Mesenchymal stem cell (in vitro differentiated cells and primary cell): ENCODE data around the gene PPP2R3C.

Source experiments
- DNase-seq: peaks from one replicate; pipeline ENCODE4 v3.0.0-alpha.2; 2013
- H2AFZ ChIP-seq: one replicate; pipeline ENCODE4 v1.6.1; 2013; ENCODE audit warnings: low read depth, mild to moderate bottlenecking, control low read depth, inconsistent platforms, low read length, moderate library complexity
- H2AK5ac ChIP-seq: 2 replicates; pipeline ENCODE4 v1.6.1; 2013; ENCODE audit warnings: low read length, moderate library complexity, mild to moderate bottlenecking, inconsistent platforms; ENCODE audit not compliant: severe bottlenecking
- H2BK120ac ChIP-seq: one replicate; pipeline ENCODE4 v1.6.1; 2013; ENCODE audit warnings: low read depth, mild to moderate bottlenecking, inconsistent platforms, low read length, moderate library complexity
- H2BK12ac ChIP-seq, 2 experiments: one replicate each; pipeline ENCODE4 v1.6.1; 2013; ENCODE audit warnings: inconsistent platforms in 2 of 2, low read length in 2 of 2, mild to moderate bottlenecking in 2 of 2, moderate library complexity in 2 of 2, control low read depth in 1 of 2
- H2BK15ac ChIP-seq: one replicate; pipeline ENCODE4 v1.6.1; 2013; ENCODE audit warnings: mild to moderate bottlenecking, low read depth, inconsistent platforms; ENCODE audit not compliant: poor library complexity, severe bottlenecking
- H2BK5ac ChIP-seq: 2 replicates; pipeline ENCODE4 v1.6.1; 2013; ENCODE audit warnings: low read depth, mild to moderate bottlenecking, low read length, control low read depth, inconsistent platforms; ENCODE audit not compliant: poor library complexity, severe bottlenecking
- H3K14ac ChIP-seq, 2 experiments: one replicate each; pipeline ENCODE4 v1.6.1; 2013; ENCODE audit warnings: inconsistent platforms in 2 of 2, low read length in 2 of 2, control low read depth in 1 of 2, mild to moderate bottlenecking in 1 of 2, moderate library complexity in 1 of 2
- H3K18ac ChIP-seq, 2 experiments: one replicate each; pipeline ENCODE4 v1.6.1; 2013; ENCODE audit warnings: inconsistent platforms in 2 of 2, low read length in 2 of 2, control low read depth in 1 of 2, low read depth in 1 of 2, mild to moderate bottlenecking in 1 of 2
- H3K23ac ChIP-seq, 2 experiments: one replicate each; pipeline ENCODE4 v1.6.1; 2013; ENCODE audit warnings: inconsistent platforms in 2 of 2, low read length in 2 of 2, mild to moderate bottlenecking in 2 of 2, moderate library complexity in 2 of 2, control low read depth in 1 of 2
- H3K27ac ChIP-seq: 2 replicates; pipeline ENCODE4 v1.5.1; 2013; ENCODE audit warnings: mild to moderate bottlenecking, moderate library complexity, low read length, control low read depth, inconsistent platforms; ENCODE audit not compliant: poor library complexity, severe bottlenecking
- H3K27me3 ChIP-seq, 2 experiments: 2 replicates each; pipeline versions ENCODE4 v1.6.1 to v1.7.0; 2013; ENCODE audit warnings: low read length in 2 of 2, mild to moderate bottlenecking in 2 of 2, moderate library complexity in 2 of 2, control low read depth in 1 of 2, inconsistent platforms in 1 of 2; ENCODE audit not compliant: control insufficient read depth in 1 of 2, insufficient read depth in 1 of 2
- H3K36me3 ChIP-seq, 2 experiments: 2 replicates each; pipeline versions ENCODE4 v1.6.1 to v1.7.0; 2013; ENCODE audit warnings: low read length in 2 of 2, control low read depth in 1 of 2, inconsistent platforms in 1 of 2, low read depth in 1 of 2, mild to moderate bottlenecking in 1 of 2; ENCODE audit not compliant: insufficient read depth in 2 of 2, control insufficient read depth in 1 of 2
- H3K4ac ChIP-seq, 2 experiments: one replicate each; pipeline ENCODE4 v1.6.1; 2013; ENCODE audit warnings: inconsistent platforms in 2 of 2, low read length in 2 of 2, mild to moderate bottlenecking in 2 of 2, moderate library complexity in 2 of 2, control low read depth in 1 of 2, low read depth in 1 of 2
- H3K4me1 ChIP-seq: 2 replicates; pipeline ENCODE4 v1.6.1; 2013; ENCODE audit warnings: low read depth, low read length, control low read depth; ENCODE audit not compliant: control insufficient read depth, insufficient read depth
- H3K4me2 ChIP-seq: 2 replicates; pipeline ENCODE4 v1.6.1; 2013; ENCODE audit warnings: low read length, mild to moderate bottlenecking, inconsistent platforms; ENCODE audit not compliant: poor library complexity, severe bottlenecking
- H3K4me3 ChIP-seq, 2 experiments: 2 replicates each; pipeline versions ENCODE4 v1.5.1 to v1.7.0; 2013; ENCODE audit warnings: low read length in 2 of 2, mild to moderate bottlenecking in 2 of 2, control low read depth in 1 of 2, low read depth in 1 of 2; ENCODE audit not compliant: insufficient read depth in 1 of 2
- H3K79me1 ChIP-seq: replicated peaks from 2 replicates; pipeline ENCODE4 v1.6.1; 2013; ENCODE audit warnings: mild to moderate bottlenecking, control low read depth, low read length, inconsistent platforms; ENCODE audit not compliant: poor library complexity, severe bottlenecking
- H3K9ac ChIP-seq: 2 replicates; pipeline ENCODE4 v1.7.0; 2013; ENCODE audit warnings: mild to moderate bottlenecking, low read length, moderate library complexity
- H3K9me3 ChIP-seq: 2 replicates; pipeline ENCODE4 v1.7.0; 2013; ENCODE audit warnings: mild to moderate bottlenecking, low read length; ENCODE audit not compliant: control insufficient read depth
- H4K8ac ChIP-seq: one replicate; pipeline ENCODE4 v1.6.1; 2013; ENCODE audit warnings: inconsistent platforms, mild to moderate bottlenecking, low read length, moderate library complexity
- H4K91ac ChIP-seq: one replicate; pipeline ENCODE4 v1.6.1; 2013; ENCODE audit warnings: mild to moderate bottlenecking, low read length, inconsistent platforms
- WGBS: methylation state at CpG from one replicate; pipeline ENCODE4 v1.1.7; 2013; ENCODE audit warnings: mixed read lengths; 5-methylcytosine and 5-hydroxymethylcytosine counted together

Gene PPP2R3C

GRCh38 chr14:35088514-35088913 is 33.3 kb downstream of the PPP2R3C start:
- Histone ChIP-seq H2BK15ac (no peak overlapping the region), H2AFZ (no peak overlapping the region), H4K8ac (no peak overlapping the region), H3K18ac (no peak overlapping the region), H3K14ac (no peak overlapping the region), H3K23ac (no peak overlapping the region), H3K4me1 (no peaks in the 10 kb centered on the region), H2AK5ac (no peak overlapping the region), H3K4me3 (no peak overlapping the region), H4K91ac (no peak overlapping the region), H3K36me3 (peaks cover 22 to 81% of the 10 kb centered on the region in 2 experiments), H2BK5ac (no peak overlapping the region), H3K4me2 (no peak overlapping the region), H3K9me3 (peaks cover 5% of the 10 kb centered on the region), H2BK120ac (no peak overlapping the region), H3K27ac (no peak overlapping the region), H2BK12ac (no peak overlapping the region), H3K9ac (no peak overlapping the region), H3K79me1 (peaks cover 2% of the 10 kb centered on the region), H3K4ac (no peak overlapping the region), H3K27me3 (no peaks in the 10 kb centered on the region)
- no peak for DNase-seq
- no CpG with 5 or more reads among the region's 2 CpGs for WGBS

DNA sequence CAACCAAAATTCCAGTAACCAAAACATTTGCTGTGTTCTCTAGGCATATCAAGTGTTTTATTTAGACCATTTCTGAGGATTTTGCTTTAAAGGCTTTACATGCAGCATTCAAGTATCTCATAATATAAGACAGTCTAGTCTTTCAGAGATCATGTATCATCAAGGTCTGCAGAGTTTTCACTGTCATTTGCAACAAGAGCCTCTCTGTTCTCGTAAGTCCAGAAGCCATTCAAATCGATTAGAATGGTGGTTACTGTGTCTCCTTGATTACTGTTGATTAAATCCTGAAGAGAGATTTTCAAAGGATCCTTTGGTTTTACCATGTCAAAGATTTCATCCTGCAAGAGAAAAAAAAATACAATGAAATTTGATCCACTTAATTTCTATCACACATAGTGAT is 36.3 kb downstream of the PPP2R3C start:
- peaks cover 4% of the 10 kb centered on the region for H3K79me1 ChIP-seq
- H4K8ac ChIP-seq = no peak overlapping the region
- no peak overlapping the region for H3K4me3 ChIP-seq
- H3K4me2 ChIP-seq = no peak overlapping the region
- no peak overlapping the region for H2BK5ac ChIP-seq
- H3K18ac ChIP-seq = no peak overlapping the region
- no peak overlapping the region for H3K27ac ChIP-seq
- H3K4ac ChIP-seq = no peak overlapping the region
- H2BK120ac ChIP-seq = no peak overlapping the region
- no peak overlapping the region for H4K91ac ChIP-seq
- H2AK5ac ChIP-seq = no peak overlapping the region
- no peaks in the 10 kb centered on the region for H3K27me3 ChIP-seq
- no peaks in the 10 kb centered on the region for H3K9me3 ChIP-seq
- no peak overlapping the region for H3K23ac ChIP-seq
- no peak overlapping the region for H3K9ac ChIP-seq
- H2AFZ ChIP-seq = no peak overlapping the region
- 100% methylated on average over 2 of the region's 2 CpGs for WGBS
- no peak overlapping the region for H2BK12ac ChIP-seq
- no peak overlapping the region for H3K14ac ChIP-seq
- no peak overlapping the region for H2BK15ac ChIP-seq
- no peak for DNase-seq
- H3K36me3 ChIP-seq = peaks cover 18 to 85% of the 10 kb centered on the region in 2 experiments
- no peaks in the 10 kb centered on the region for H3K4me1 ChIP-seq

DNA sequence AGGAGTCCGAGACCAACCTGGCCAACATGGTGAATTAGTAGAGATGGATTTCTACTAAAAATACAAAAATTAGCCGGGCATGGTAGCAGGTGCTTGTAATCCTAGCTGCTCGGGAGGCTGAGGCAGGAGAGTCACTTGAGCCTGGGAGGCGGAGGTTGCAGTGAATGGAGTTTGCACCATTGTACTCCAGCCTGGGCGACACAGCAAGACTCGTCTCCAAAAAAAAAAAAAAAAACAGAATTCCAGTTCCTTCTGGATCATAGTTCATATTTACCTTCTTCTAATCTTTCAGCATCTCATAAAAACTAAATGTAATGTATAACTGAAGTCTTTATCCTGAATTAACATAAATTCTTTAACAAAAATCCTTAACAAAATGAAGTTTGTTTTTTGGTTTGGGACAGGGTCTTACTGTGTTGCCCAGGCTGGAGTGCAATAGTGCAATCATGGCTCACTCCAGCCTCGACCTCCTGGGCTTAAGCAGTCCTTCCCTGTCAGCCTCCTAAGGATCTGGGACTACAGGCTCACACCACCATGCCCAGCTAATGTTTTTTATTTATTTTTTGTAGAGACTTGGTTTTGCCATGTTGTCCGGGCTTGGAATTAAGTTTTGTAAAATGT is 38.1 kb downstream of the PPP2R3C start:
- DNase-seq = no peak
- no peak overlapping the region for H2BK15ac ChIP-seq
- H2BK5ac ChIP-seq = no peak overlapping the region
- 100% methylated on average over 5 of the region's 8 CpGs for WGBS
- no peaks in the 10 kb centered on the region for H3K9me3 ChIP-seq
- no peak overlapping the region for H4K91ac ChIP-seq
- H3K27me3 ChIP-seq = no peaks in the 10 kb centered on the region
- no peak overlapping the region for H4K8ac ChIP-seq
- no peak overlapping the region for H3K18ac ChIP-seq
- no peak overlapping the region for H2BK120ac ChIP-seq
- H3K4me3 ChIP-seq = no peak overlapping the region
- no peak overlapping the region for H3K4me2 ChIP-seq
- no peak overlapping the region for H2BK12ac ChIP-seq
- H3K9ac ChIP-seq = no peak overlapping the region
- no peak overlapping the region for H3K27ac ChIP-seq
- H3K4me1 ChIP-seq = no peaks in the 10 kb centered on the region
- no peak overlapping the region for H2AFZ ChIP-seq
- H2AK5ac ChIP-seq = no peak overlapping the region
- H3K23ac ChIP-seq = no peak overlapping the region
- H3K79me1 ChIP-seq = peaks cover 1% of the 10 kb centered on the region
- H3K4ac ChIP-seq = no peak overlapping the region
- no peak overlapping the region for H3K14ac ChIP-seq
- peaks cover 11 to 85% of the 10 kb centered on the region in 2 experiments for H3K36me3 ChIP-seq

GRCh38 chr14:35079742-35080141 is 42.0 kb downstream of the PPP2R3C start:
- no peak overlapping the region for H2BK5ac ChIP-seq
- no peak overlapping the region for H2AK5ac ChIP-seq
- H2BK15ac ChIP-seq = no peak overlapping the region
- no peaks in the 10 kb centered on the region for H3K9me3 ChIP-seq
- no peak overlapping the region for H2BK12ac ChIP-seq
- H3K23ac ChIP-seq = no peak overlapping the region
- H3K14ac ChIP-seq = no peak overlapping the region
- H4K91ac ChIP-seq = no peak overlapping the region
- peaks cover 1% of the 10 kb centered on the region for H3K79me1 ChIP-seq
- no peak overlapping the region for H3K27ac ChIP-seq
- H3K4me2 ChIP-seq = no peak overlapping the region
- H2BK120ac ChIP-seq = no peak overlapping the region
- no peak for DNase-seq
- no peak overlapping the region for H4K8ac ChIP-seq
- no peaks in the 10 kb centered on the region for H3K4me1 ChIP-seq
- no peak overlapping the region for H3K4ac ChIP-seq
- peaks cover 9 to 74% of the 10 kb centered on the region in 2 experiments for H3K36me3 ChIP-seq
- H3K18ac ChIP-seq = no peak overlapping the region
- 100% methylated on average over 1 of the region's 1 CpG for WGBS
- H3K27me3 ChIP-seq = no peaks in the 10 kb centered on the region
- H3K9ac ChIP-seq = no peak overlapping the region
- H3K4me3 ChIP-seq = no peak overlapping the region
- H2AFZ ChIP-seq = no peak overlapping the region
